Activated CD4-positive, alpha-beta memory T cell treated with anti-CD3 and anti-CD28 coated beads, Interleukin-2, amount 10 ng/mL, durations not matched to agents 7 days and 5 days (primary cell): ENCODE data around the gene UCK2. TPM values are rescaled to one million over a fixed set of nuclear protein-coding genes. Genes with fewer than 3 reads are reported as not detected.

Experiments used
- CTCF ChIA-PET: fragments of 350-600 bp; sonication (Branson Sonifier 250); formaldehyde crosslinking; loops from one replicate; lab custom pipeline; 2021; ENCODE audit warnings: antibody characterized with exemption, inconsistent platforms; lab: Charles Lee
- POLR2A ChIA-PET: fragments of 350-600 bp; sonication (Branson Sonifier 250); formaldehyde crosslinking; loops from one replicate; lab custom pipeline; 2021; ENCODE audit warnings: antibody characterized with exemption; lab: Charles Lee
- DNase-seq: peaks from one replicate; pipeline ENCODE4 v3.0.0-alpha.2; 2020
- H3K27ac Mint-ChIP-seq: one replicate; pipeline ENCODE4 v1.8.0; 2021; ENCODE audit warnings: mild to moderate bottlenecking, mixed read lengths
- H3K27me3 Mint-ChIP-seq: one replicate; pipeline ENCODE4 v1.8.0; 2021; ENCODE audit warnings: mixed read lengths
- H3K36me3 Mint-ChIP-seq: one replicate; pipeline ENCODE4 v1.8.0; 2021; ENCODE audit warnings: low read depth, mixed read lengths
- H3K4me1 Mint-ChIP-seq: one replicate; pipeline ENCODE4 v1.8.0; 2021; ENCODE audit warnings: mixed read lengths
- H3K4me3 Mint-ChIP-seq: one replicate; pipeline ENCODE4 v1.8.0; 2021; ENCODE audit warnings: mild to moderate bottlenecking, mixed read lengths
- H3K9me3 Mint-ChIP-seq: one replicate; pipeline ENCODE4 v1.8.0; 2021; ENCODE audit warnings: mixed read lengths
- total RNA-seq, 2 experiments: library from RNA; stranded (reverse); gene quantifications; one replicate each; pipeline ENCODE4 v1.2.3, GENCODE V29; 2021

UCK2 gene
- total RNA-seq, 2 experiments from 2014 or later = 32.1 to 34.4 TPM

- DNase-seq = no peak
- Mint-ChIP-seq H3K4me1 (peaks cover 15% of the 10 kb centered on the region), H3K36me3 (peaks cover 7% of the 10 kb centered on the region), H3K9me3 (no peaks in the 10 kb centered on the region), H3K27ac (no peak overlapping the region), H3K27me3 (no peaks in the 10 kb centered on the region), H3K4me3 (no peak overlapping the region)
- POLR2A ChIA-PET = interaction anchor here (0.8 to 0.9 kb wide), 2 partner anchors 9 to 132 kb away, joined by 3 read pairs; no protein-coding TSS in a partner anchor
- CTCF ChIA-PET = interaction anchor here (1.3 kb wide), 1 partner anchor 8 kb away, joined by 4 read pairs; no protein-coding TSS in a partner anchor
Observed at GRCh38 chr1:165900576-165901380, 73.4 kb downstream of the UCK2 start.

DNA sequence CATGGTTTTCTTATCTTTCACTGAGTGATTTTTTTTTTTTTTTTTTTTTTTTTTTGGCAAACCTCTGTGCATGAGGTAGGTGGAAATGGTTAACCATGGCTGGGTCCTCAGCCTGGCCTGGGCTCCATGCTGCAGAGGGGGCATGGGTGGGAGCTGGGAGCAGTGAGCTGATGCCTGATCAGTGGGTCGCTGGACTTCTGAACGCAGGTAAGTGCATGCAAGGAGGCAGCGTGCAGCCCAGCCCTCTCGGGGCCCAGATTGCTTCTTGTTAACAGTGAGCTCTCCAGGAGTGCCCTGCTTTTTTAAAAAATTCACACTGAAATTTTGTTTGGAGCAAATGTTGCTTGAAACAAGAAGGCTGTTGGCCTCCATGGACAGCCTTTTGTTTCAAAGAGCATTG lies 75.2 kb downstream of the UCK2 start:
- Mint-ChIP-seq H3K27ac (no peak overlapping the region), H3K4me3 (no peak overlapping the region), H3K4me1 (peaks cover 7% of the 10 kb centered on the region), H3K36me3 (peaks cover 7% of the 10 kb centered on the region), H3K9me3 (no peaks in the 10 kb centered on the region), H3K27me3 (no peaks in the 10 kb centered on the region)
- DNase-seq = no peak
- POLR2A ChIA-PET = interaction anchor here (1.8 kb wide), 1 partner anchor 133 kb away, joined by 4 read pairs; the partner anchor contains the start of gene TMCO1
- CTCF ChIA-PET = interaction anchor here (0.6 kb wide), 1 partner anchor 46 kb away, joined by 4 read pairs; no protein-coding TSS in a partner anchor

DNA sequence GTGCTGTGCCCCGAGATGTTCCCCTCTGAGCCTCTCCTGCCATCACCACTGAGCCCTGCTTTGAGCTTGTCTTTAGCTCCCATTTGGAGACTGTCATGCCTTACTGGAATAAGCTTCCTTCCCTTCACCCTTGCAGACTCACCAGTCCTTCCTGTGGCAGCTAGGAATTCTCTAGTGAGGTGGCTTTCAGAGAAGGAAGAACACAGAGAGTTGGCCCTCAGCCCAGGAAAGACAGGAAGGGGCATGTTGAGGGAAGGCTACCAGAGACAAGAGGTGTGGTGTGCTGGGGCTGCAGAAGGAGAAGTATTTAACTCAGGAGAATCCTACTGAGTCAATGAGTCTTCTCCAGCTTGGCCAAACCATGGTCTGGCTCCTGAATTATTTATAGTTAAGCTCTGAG lies 76.3 kb downstream of the UCK2 start:
- POLR2A ChIA-PET = interaction anchor here (1.8 kb wide), 1 partner anchor 135 kb away, joined by 4 read pairs; the partner anchor contains the start of gene TMCO1
- Mint-ChIP-seq H3K36me3 (peaks cover 12% of the 10 kb centered on the region), H3K4me1 (peaks cover 6% of the 10 kb centered on the region), H3K27ac (no peak overlapping the region), H3K9me3 (no peaks in the 10 kb centered on the region), H3K27me3 (no peaks in the 10 kb centered on the region), H3K4me3 (no peak overlapping the region)
- no peak for DNase-seq
- CTCF ChIA-PET = interaction anchor here (1.5 kb wide), 1 partner anchor 10 kb away, joined by 7 read pairs; no protein-coding TSS in a partner anchor

- CTCF ChIA-PET = interaction anchor here (0.6 to 1.5 kb wide), 2 partner anchors 9 to 19 kb away, joined by 3 to 7 read pairs; no protein-coding TSS in a partner anchor
Observed at GRCh38 chr1:165904948-165905347, 77.5 kb downstream of the UCK2 start.

DNA sequence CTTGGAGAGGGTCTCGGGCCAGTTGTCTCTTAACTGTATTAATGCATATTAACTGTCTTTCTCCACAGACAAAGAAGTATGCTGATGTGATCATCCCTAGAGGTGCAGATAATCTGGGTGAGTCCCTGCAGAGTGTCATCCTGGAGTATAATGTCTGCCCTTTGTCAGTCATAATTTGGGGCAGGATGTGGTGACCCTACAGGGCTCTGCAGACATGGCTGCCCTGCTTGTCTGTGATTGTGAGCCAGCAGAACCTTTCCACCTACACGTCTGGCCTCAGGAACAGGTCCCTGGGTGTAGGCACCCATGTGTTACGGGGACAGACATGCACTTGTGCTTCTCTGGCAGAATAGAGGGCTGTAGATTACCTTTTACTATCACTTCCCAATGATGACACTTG lies 78.4 kb downstream of the UCK2 start:
- Mint-ChIP-seq H3K4me1 (peaks cover 6% of the 10 kb centered on the region), H3K9me3 (no peaks in the 10 kb centered on the region), H3K36me3 (peaks cover 16% of the 10 kb centered on the region), H3K4me3 (no peak overlapping the region), H3K27ac (peak overlapping the region; percentile 49), H3K27me3 (no peaks in the 10 kb centered on the region)
- ChIA-PET CTCF (interaction anchor here (0.9 kb wide), 1 partner anchor 9 kb away, joined by 3 read pairs; no protein-coding TSS in a partner anchor), POLR2A (no interaction called here)
- DNase-seq = peak; percentile 33

More at GRCh38 chr1:165904948-165905347, 77.5 kb downstream of the UCK2 start:
- POLR2A ChIA-PET = no interaction called here
- DNase-seq = no peak
- Mint-ChIP-seq H3K36me3 (peaks cover 16% of the 10 kb centered on the region), H3K27me3 (no peaks in the 10 kb centered on the region), H3K4me1 (peaks cover 6% of the 10 kb centered on the region), H3K27ac (no peak overlapping the region), H3K4me3 (no peak overlapping the region), H3K9me3 (no peaks in the 10 kb centered on the region)

GRCh38 chr1:165907256-165907857 lies 79.9 kb downstream of the UCK2 start:
- ChIA-PET CTCF (interaction anchor here (0.6 to 2.7 kb wide), 4 partner anchors 13 to 1231 kb away, joined by 3 to 13 read pairs (median 4); partner anchors contain the start of gene TMCO1), POLR2A (interaction anchor here (1.1 kb wide), 1 partner anchor 139 kb away, joined by 3 read pairs; the partner anchor contains the start of gene TMCO1)
- DNase-seq = no peak
- peaks cover 6% of the 10 kb centered on the region for H3K4me1 Mint-ChIP-seq
- H3K36me3 Mint-ChIP-seq = peaks cover 13% of the 10 kb centered on the region
- no peaks in the 10 kb centered on the region for H3K27me3 Mint-ChIP-seq
- H3K9me3 Mint-ChIP-seq = no peaks in the 10 kb centered on the region
- H3K27ac Mint-ChIP-seq = no peak overlapping the region
- H3K4me3 Mint-ChIP-seq = no peak overlapping the region

- Mint-ChIP-seq H3K27me3 (no peaks in the 10 kb centered on the region), H3K36me3 (peaks cover 13% of the 10 kb centered on the region), H3K9me3 (no peaks in the 10 kb centered on the region), H3K4me1 (peaks cover 6% of the 10 kb centered on the region), H3K4me3 (no peak overlapping the region), H3K27ac (no peak overlapping the region)
- ChIA-PET CTCF (interaction anchor here (6.0 kb wide), 1 partner anchor 310 kb away, joined by 85 read pairs; no protein-coding TSS in a partner anchor), POLR2A (no interaction called here)
- no peak for DNase-seq
Observed at GRCh38 chr1:165910764-165911421, 83.5 kb downstream of the UCK2 start.

GRCh38 chr1:165911609-165912281 lies 84.3 kb downstream of the UCK2 start:
- CTCF ChIA-PET = interaction anchor here (1.0 to 6.0 kb wide), 4 partner anchors 40 to 317 kb away, joined by 3 to 85 read pairs (median 4); no protein-coding TSS in a partner anchor
- H3K4me1 Mint-ChIP-seq = peaks cover 4% of the 10 kb centered on the region
- H3K36me3 Mint-ChIP-seq = peaks cover 13% of the 10 kb centered on the region
- H3K27ac Mint-ChIP-seq = no peak overlapping the region
- POLR2A ChIA-PET = no interaction called here
- no peak overlapping the region for H3K4me3 Mint-ChIP-seq
- H3K9me3 Mint-ChIP-seq = no peaks in the 10 kb centered on the region
- no peaks in the 10 kb centered on the region for H3K27me3 Mint-ChIP-seq
- no peak for DNase-seq

DNA sequence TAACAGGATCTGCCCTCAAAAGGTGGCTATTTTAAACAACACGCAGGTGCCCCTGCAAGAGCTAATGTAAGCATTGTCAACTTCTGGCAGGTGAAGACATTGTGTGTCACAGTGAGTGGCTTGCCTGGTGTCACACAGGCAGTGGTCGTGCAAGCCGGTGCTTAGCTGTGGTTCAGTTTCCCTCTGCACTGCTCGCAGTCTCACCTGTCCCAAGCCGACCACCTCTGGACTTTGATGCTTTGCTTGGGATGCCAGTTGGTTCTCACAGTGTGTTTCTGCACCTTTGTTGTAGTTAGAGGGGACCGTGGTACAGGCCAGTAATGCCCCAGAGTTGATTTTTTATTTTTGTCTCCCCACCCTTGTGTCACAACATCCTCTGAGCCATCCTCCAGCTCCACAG lies 85.2 kb downstream of the UCK2 start:
- no peaks in the 10 kb centered on the region for H3K9me3 Mint-ChIP-seq
- H3K27me3 Mint-ChIP-seq = no peaks in the 10 kb centered on the region
- POLR2A ChIA-PET = no interaction called here
- H3K27ac Mint-ChIP-seq = no peak overlapping the region
- H3K4me1 Mint-ChIP-seq = peaks cover 4% of the 10 kb centered on the region
- peaks cover 8% of the 10 kb centered on the region for H3K36me3 Mint-ChIP-seq
- CTCF ChIA-PET = interaction anchor here (0.6 to 6.0 kb wide), 8 partner anchors 32 to 1436 kb away, joined by 3 to 85 read pairs (median 4); no protein-coding TSS in a partner anchor
- H3K4me3 Mint-ChIP-seq = no peak overlapping the region
- no peak for DNase-seq

- Mint-ChIP-seq H3K9me3 (no peaks in the 10 kb centered on the region), H3K36me3 (peaks cover 3% of the 10 kb centered on the region), H3K27me3 (no peaks in the 10 kb centered on the region), H3K4me1 (peaks cover 4% of the 10 kb centered on the region), H3K4me3 (no peak overlapping the region), H3K27ac (no peak overlapping the region)
- ChIA-PET POLR2A (interaction anchor here (1.2 kb wide), 1 partner anchor 145 kb away, joined by 3 read pairs; the partner anchor contains the start of gene TMCO1), CTCF (interaction anchor here (0.6 to 6.0 kb wide), 20 partner anchors 9 to 318 kb away, joined by 3 to 85 read pairs (median 4); partner anchors contain the start of genes ALDH9A1 and TMCO1)
- peak; percentile 72 for DNase-seq
Observed at GRCh38 chr1:165914136-165914798, 86.9 kb downstream of the UCK2 start.

DNA sequence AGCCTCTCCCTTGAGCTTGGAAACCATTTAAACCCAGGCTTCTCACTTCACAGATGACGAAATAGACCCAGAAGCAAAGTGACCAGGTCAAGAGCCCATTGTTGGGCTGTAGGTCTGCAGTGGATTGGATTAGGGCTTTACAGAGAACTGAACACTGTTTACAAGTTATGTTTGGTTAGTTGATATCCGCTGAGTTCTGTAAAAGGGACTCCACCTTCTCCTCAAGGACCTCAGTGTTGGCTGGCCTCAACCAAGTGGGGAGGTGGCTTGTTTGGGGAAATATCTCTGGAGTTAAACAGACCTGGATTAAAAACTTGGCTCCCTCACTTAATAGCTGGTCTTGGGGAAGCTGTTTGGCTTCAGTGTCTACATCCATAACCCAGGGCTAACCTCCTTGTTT lies 88.1 kb downstream of the UCK2 start:
- ChIA-PET POLR2A (interaction anchor here (1.0 to 1.3 kb wide), 3 partner anchors 147 to 316 kb away, joined by 3 to 5 read pairs (median 4); partner anchors contain the start of gene TMCO1), CTCF (interaction anchor here (0.9 to 6.0 kb wide), 9 partner anchors 8 to 323 kb away, joined by 3 to 85 read pairs (median 5); partner anchors contain the start of gene ALDH9A1)
- DNase-seq = no peak
- no peak overlapping the region for H3K27ac Mint-ChIP-seq
- no peaks in the 10 kb centered on the region for H3K9me3 Mint-ChIP-seq
- no peaks in the 10 kb centered on the region for H3K27me3 Mint-ChIP-seq
- peaks cover 4% of the 10 kb centered on the region for H3K4me1 Mint-ChIP-seq
- no peaks in the 10 kb centered on the region for H3K36me3 Mint-ChIP-seq
- no peak overlapping the region for H3K4me3 Mint-ChIP-seq
